GM19438 (cell line): Measurements from ENCODE around the gene MRPL52.
"Not testable (repeated sequence)": the region's sequence is repeated elsewhere in the genome, so short reads cannot be mapped to it uniquely, and the experiment has no call there.

ENCODE experiments used
- ATAC-seq: cut with Tn5 transposase; IDR thresholded peaks from one replicate; pipeline ENCODE4 v1.9.1; 2021; ENCODE audit warnings: low read depth; ENCODE audit not compliant: unreplicated experiment

MRPL52 gene

DNA sequence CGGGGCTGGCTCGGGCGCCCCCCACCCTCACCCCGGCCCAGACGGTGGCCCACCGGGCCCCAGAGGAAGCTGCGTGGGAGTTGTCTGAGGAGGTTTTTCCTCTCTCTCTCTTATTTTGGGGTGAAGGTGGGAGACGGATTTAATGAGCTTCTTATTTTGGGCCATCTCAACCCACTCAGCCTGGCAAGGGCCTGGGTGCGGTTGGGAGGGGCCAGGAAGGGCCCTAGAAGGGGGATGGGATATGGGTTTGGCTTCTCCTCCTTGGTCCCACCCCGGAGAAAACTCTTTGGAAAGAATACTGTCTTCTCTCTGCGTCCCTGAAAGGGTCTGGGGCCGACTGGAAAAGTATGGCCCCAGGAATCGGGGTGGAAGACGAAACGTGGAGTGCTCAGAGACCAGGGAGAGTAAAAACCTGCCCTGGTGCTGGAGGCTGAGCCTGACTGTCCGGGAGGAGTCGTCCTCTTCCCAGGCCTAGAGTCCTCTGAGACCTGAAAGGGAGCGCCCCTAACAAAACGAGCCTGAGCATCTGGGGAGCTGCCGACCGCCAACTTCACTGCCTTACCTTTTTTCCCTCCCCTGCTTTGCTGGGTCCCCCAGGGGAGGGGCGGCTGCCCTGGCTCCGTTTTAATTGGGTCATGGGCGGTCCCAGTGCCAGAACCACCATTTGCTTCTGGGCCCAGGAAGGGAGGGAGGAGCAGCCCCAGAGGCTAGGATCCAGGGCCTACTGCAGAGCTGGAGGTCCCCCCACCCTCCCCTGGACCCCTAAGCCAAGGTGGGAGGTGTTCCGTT, 8.3 kb downstream of the MRPL52 start:
- no peak for ATAC-seq

DNA sequence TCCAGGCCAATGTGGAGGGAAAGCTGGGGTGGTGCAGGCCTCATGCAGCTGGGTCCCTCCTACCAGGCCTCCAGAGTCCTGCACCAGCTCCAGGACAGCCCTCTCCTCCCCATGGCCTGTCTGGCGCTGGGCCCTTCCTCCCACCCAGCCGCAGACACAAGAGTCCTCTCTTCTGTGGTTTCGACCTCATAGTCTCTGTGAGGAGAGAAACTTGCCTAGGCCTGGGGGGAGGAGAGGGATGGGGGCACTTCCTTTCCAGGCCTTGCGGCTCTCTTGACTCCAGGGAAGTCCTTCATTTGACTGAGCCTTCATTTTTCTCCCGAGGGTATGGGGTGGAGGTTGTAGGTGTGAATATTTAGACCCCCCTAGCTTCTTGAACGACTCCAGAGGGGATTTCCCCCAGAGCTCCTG, 8.9 kb downstream of the MRPL52 start:
- no peak for ATAC-seq

DNA sequence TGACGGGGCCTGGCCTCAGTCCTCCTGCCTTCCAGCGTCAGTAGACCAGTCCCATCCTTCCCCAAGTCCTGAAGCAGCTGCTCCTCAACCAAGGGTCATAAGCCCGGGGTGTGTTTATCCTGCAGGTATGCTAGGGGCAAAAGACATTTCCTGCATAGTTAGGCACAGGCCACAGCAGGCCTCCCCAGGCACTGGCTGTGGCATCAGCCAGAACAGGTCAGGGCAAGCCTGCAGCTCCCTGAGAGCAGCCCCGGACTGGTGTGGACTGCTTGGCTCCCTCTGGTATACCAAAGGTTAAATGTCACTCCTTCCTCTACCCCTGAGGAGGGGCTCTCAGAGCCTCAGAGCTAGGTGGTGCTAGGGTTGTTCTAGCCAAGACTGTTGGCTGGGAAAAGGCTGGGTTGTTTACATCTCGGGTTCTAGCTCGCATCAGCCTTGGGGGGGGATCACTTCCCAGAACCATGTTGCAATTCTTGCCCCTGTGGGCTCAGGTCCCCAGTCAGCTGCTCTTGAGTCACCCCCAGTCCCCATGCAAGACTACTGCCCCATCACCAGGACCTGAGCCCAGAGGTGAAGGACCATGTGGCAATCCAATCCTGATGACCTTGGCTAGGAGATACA, 9.6 kb downstream of the MRPL52 start:
- no peak for ATAC-seq

DNA sequence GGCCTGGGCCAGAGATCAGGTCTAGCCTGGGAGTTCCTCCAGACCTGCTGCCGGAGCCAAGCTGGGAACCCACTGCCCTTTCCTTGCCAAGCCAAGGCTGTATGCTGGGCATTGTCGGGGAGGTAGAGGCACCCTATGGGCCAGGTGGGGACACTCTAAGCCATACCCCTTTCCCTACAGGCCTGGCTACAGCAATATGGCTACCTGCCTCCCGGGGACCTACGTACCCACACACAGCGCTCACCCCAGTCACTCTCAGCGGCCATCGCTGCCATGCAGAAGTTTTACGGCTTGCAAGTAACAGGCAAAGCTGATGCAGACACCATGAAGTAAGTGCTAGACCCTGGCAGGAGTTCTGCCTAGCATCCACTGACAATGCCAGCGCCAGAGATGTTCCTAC, 11.6 kb downstream of the MRPL52 start:
- no peak for ATAC-seq

DNA sequence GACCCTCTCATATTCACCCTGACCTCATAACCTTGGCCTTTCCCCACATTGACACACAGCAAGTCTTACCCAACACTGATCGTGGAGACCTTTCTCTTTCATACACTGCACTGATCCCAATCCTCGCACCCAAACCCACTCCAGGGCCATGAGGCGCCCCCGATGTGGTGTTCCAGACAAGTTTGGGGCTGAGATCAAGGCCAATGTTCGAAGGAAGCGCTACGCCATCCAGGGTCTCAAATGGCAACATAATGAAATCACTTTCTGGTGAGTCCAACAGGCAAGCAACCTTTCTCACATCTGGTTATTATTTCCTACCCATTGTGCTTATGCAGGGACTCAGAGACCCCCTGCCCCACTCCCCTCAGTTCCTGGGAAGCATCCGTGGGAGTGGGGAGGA, 12.1 kb downstream of the MRPL52 start:
- no peak for ATAC-seq

DNA sequence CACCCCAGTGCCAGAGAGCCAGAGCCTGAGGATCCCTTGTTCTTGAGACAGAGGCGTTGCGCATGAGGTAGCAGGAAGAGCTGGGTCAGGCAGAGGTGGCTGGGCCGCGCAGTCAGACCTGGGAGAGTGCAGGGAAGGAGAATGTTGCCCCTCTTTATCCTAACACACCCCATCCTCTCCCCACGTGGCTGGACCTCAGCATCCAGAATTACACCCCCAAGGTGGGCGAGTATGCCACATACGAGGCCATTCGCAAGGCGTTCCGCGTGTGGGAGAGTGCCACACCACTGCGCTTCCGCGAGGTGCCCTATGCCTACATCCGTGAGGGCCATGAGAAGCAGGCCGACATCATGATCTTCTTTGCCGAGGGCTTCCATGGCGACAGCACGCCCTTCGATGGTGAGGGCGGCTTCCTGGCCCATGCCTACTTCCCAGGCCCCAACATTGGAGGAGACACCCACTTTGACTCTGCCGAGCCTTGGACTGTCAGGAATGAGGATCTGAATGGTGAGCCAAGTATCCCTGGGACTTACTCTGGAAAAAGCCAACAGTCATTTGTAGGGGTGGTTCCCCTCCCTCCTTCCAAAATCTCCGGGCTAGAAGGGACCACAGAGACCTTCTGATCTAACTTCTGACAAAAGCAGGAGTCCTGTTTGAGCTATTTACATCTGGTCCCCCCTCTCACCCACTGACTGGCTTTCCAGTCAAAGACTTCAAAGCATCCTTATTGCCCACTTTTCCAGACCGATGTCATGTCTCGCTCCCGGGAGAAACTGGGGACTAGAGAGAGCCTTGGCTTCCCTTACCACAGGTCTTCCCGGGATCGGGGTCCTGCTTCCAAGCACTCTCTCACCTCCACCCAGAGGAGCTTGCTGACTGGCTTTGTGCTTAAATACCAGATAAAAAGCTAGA, 12.8 kb downstream of the MRPL52 start:
- ATAC-seq = no peak

DNA sequence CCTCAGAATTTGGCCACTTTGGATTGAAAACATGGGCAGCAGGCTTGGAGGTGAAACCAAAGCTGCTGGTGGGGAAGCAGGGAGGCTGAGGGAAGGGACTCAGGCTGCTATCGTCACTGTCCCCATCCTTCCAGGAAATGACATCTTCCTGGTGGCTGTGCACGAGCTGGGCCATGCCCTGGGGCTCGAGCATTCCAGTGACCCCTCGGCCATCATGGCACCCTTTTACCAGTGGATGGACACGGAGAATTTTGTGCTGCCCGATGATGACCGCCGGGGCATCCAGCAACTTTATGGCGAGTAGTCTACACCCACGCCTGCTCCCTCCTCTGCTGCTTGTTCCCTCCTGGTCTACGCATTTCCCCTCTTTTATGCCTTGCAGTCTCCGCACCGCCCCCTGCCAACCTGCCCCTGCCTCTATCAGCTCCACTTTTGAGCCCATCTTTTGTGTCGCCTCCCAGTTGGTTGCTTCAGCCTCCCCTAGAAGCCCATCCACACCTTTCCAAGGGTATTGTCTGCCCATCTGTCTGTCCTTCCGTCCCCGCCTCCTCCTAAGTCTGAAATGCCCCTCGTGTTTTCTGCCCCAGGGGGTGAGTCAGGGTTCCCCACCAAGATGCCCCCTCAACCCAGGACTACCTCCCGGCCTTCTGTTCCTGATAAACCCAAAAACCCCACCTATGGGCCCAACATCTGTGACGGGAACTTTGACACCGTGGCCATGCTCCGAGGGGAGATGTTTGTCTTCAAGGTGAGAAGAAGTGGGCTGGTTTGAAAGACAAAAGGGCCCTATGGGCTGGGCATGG, 13.6 kb downstream of the MRPL52 start:
- no peak for ATAC-seq

DNA sequence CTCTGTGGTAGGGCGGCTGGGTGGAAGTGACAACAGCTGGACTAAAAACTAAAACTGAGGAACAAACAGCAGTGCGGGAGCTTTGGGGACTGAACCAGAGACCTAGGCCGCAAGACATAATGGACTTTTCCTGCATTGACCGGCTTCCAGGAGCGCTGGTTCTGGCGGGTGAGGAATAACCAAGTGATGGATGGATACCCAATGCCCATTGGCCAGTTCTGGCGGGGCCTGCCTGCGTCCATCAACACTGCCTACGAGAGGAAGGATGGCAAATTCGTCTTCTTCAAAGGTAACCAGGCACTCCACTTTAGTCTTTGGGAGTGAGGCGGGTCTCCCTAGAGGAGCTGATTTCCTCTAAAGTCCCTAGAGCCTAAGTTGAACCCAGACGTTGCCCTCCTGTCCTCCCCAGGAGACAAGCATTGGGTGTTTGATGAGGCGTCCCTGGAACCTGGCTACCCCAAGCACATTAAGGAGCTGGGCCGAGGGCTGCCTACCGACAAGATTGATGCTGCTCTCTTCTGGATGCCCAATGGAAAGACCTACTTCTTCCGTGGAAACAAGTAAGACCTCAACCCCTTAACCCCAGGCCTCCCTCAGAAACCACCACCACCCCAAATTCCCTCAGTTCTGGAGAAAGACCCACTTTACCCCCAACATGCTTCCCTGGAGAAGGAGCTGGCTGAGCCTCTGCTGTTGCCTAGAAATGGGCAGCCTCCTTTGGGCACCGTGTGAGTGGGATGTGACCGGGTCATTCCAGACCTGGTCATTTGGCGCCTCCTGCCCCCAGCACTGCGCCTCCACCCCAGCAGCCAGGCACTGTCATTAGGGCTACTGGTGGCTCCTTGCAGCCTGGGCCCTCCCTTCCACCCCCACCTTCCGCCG, 14.8 kb downstream of the MRPL52 start:
- ATAC-seq = no peak

DNA sequence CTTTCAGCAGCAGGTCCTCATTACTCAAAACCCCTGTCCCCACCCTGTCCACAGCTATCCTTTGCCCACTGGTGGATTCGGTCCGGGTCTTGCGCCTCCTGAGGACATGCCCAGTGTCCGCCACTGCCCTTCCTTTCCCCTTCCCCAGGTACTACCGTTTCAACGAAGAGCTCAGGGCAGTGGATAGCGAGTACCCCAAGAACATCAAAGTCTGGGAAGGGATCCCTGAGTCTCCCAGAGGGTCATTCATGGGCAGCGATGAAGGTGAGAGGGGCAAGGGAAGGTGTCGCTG, 15.4 kb downstream of the MRPL52 start:
- ATAC-seq = no peak

DNA sequence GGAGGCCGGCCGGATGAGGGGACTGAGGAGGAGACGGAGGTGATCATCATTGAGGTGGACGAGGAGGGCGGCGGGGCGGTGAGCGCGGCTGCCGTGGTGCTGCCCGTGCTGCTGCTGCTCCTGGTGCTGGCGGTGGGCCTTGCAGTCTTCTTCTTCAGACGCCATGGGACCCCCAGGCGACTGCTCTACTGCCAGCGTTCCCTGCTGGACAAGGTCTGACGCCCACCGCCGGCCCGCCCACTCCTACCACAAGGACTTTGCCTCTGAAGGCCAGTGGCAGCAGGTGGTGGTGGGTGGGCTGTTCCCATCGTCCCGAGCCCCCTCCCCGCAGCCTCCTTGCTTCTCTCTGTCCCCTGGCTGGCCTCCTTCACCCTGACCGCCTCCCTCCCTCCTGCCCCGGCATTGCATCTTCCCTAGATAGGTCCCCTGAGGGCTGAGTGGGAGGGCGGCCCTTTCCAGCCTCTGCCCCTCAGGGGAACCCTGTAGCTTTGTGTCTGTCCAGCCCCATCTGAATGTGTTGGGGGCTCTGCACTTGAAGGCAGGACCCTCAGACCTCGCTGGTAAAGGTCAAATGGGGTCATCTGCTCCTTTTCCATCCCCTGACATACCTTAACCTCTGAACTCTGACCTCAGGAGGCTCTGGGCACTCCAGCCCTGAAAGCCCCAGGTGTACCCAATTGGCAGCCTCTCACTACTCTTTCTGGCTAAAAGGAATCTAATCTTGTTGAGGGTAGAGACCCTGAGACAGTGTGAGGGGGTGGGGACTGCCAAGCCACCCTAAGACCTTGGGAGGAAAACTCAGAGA, 16.3 kb downstream of the MRPL52 start:
- no peak for ATAC-seq

DNA sequence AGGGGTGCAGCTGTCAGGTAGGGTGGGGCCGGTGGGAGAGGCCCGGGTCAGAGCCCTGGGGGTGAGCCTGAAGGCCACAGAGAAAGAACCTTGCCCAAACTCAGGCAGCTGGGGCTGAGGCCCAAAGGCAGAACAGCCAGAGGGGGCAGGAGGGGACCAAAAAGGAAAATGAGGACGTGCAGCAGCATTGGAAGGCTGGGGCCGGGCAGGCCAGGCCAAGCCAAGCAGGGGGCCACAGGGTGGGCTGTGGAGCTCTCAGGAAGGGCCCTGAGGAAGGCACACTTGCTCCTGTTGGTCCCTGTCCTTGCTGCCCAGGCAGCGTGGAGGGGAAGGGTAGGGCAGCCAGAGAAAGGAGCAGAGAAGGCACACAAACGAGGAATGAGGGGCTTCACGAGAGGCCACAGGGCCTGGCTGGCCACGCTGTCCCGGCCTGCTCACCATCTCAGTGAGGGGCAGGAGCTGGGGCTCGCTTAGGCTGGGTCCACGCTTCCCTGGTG, 17.2 kb downstream of the MRPL52 start:
- ATAC-seq = no peak

DNA sequence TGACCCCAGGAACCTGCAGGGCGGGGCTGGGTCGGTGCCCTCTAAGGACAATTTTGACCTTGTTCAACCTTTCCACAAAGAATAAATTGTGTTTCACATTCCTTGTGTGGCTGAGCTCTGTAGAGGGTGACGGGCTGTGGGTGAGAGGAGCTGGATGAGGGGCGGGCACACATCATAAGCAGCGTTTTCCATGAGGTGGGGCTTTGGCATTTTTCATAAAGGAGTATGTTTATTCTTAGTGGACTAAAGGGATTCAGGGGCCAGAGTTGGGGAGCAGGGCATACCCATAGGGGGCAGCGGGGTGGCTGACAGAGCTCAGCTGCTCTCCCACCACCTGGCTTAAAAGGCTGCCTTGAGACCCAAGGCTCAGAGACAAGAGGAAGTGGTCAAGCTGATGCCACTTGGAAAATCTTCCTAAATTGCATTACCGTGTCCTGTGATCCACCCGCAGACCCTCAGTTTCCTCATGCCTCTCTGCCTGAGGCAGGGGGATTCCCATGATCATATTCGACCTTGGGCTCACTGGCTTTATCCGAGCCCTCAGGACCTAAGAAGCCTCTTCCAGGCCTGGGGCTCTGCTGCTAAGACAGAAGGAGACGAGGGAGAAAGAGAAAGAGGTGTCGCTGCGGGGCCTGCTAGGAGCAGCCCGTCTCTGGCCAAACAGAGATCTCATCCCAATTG, 18.1 kb downstream of the MRPL52 start:
- no peak for ATAC-seq

DNA sequence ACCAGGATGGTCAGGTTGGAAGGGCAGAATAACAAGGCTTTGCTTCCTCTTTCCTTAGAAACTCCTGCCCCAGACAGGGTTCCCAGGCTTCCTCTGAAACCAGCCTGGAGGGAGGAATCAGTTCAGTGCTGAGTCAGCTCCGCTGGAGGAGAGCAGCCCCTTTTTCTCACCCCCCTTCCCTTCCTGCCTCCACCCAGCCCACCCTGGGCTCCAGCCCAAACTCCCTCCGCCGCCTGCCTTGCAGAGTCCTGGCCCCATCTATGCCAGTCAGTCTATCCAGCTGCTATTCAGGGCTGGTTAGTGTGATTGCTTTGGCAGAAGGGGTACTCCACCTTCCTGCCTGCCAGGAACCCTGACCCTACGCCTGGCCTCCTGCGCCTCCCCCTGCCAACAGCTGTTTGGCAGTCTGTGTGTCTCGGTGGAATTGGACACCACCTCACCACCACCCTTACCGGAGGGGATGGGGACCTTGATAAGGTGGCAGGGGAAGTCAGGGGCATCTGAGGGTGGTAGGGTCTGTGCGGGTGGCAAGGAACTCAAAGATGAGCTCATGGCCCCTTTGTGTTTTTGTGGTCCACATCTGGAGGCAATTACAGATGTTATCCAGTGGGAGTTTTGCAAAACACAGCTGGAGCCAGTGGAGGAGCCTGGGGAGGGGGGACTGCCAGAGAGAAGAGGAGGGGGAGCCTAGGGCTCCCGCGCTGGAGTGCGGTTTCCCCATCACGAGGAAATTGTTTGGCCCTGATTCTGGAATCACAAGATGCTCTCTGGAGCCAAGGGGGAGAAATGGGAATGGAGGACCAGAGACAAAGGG, 18.9 kb downstream of the MRPL52 start:
- no peak for ATAC-seq

DNA sequence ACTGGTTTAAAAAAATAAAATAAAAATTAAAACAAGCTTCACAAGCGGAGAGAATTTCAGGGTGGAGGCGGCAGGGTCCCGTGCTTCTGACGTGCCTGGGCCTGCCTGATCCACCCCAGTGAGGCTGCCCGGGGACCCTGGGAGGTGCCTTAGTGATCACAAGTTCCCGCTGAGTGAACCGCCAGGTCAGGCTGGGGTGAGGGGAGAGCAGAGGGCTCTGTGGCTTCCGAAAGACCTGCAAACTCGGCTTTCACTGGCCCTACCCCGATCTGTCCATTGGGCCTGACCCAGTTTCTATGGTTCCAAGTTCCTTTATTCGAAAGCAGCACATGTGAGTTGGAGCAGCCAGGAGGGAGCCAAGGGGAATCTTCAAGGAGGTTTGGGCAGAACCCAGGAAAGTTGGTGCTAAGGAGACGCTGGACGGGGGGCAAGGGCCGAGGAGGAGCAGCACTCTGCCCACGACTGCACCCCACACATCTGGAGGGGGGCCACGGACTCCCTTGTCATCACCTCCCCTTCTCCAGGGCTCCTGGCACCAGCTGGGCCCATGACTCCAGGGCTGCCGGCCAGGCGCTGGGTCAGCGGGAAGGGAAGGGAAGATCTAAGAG, 19.6 kb downstream of the MRPL52 start:
- no peak for ATAC-seq

DNA sequence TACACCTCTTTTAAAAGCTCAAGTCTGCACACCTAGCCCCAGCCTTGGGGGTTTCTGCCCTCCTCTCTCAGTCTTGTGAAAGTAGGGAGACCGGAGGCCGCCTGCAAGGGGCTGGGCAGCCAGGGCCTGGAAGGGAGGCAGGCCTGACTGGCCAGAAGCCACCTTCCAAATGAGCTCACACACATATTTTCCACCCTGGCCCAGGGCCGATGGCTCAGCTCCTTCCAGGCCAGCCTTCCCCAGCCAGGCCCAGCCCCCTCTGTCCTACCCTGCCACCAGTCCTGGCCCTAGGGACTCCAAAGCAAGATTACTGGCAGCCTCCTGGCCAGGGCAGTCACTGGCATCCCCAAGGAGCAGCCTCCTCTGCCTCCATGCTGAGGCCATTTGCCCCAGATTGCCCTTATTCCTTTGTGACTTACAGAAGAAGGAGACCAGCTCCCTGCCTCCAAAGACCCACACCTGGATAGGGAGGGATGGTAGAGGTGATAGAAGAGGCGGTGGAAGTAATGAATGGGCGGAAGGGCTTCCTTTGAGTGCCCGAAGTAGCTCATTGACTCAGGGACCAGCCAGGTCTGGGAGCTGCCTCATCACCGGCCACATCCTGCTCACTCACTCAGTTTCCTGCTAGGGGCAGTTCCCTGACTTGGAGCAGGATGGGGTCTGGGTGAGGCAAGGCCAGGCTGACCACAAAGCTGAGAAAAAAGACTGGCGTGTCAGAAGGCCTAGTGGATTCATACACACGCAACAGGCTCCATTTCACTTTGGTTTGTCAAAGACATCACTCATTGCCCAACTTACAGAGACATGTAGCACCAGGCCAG, 21.5 kb downstream of the MRPL52 start:
- no peak for ATAC-seq

DNA sequence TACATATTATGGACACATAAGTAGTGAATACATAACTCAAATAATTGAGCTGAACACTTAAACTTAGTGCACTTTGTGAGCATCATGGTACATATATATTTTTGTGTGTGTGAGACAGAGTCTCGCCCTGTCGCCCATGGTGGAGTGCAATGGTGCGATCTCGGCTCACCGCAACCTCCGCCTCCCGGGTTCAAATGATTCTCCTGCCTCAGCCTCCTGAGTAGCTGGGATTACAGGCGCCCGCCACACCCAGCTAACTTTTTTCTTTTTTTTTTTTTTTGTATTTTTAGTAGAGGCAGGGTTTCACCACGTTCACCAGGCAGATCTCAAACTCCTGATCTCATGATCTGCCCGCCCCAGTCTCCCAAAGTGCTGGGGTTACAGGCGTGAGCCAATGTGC, 22.5 kb downstream of the MRPL52 start:
- not testable (repeated sequence) for ATAC-seq
